Measurements from ENCODE around the gene CRAMP1. TPM values are rescaled to one million over a fixed set of nuclear protein-coding genes. Genes with fewer than 3 reads are reported as not detected.

The CRAMP1 gene
- total RNA-seq, 2 experiments from 2014 or later = 15.1 to 15.7 TPM

DNA sequence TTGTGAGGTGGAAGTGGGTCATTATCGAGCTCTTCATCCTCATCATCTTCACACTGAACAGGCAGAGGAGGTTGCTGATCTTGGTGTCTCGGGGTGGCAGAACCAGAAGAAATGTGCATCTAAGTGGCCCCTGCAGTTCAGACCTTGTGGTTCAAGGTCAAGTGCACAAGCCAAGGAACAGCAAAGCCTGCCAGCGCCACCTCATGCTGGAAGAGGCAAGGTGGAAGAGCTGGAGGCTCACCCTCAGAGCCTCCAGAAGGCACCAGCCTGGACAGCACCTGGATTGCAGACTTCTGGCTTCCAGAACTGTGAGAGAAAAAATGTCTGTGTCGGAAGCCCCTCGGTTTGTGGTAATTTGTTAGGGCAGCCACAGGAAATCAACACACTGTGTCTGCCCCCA lies 32.9 kb upstream of the CRAMP1 start:
- no peaks in the 10 kb centered on the region for H3K9me3 Mint-ChIP-seq
- H3K27ac Mint-ChIP-seq = no peak overlapping the region
- ATAC-seq = no peak
- no peak overlapping the region for H3K4me3 Mint-ChIP-seq
- intact Hi-C loops (cut with micrococcal nuclease) = no loop called here
- DNase-seq = peak; percentile 28
- no peaks in the 10 kb centered on the region for H3K4me1 Mint-ChIP-seq (ENCODE audit: low read depth)
- H3K27me3 Mint-ChIP-seq = no peaks in the 10 kb centered on the region
- CTCF ChIA-PET = no interaction called here
- H3K36me3 Mint-ChIP-seq (ENCODE audit: low read depth) = no peaks in the 10 kb centered on the region
- no peak for TF ChIP-seq CTCF (IDR thresholded peaks at IDR 0.05)
- POLR2A ChIA-PET = no interaction called here

- Mint-ChIP-seq H3K27ac (no peak overlapping the region), H3K4me1 (ENCODE audit: low read depth) (no peaks in the 10 kb centered on the region), H3K9me3 (no peaks in the 10 kb centered on the region), H3K27me3 (no peaks in the 10 kb centered on the region), H3K36me3 (ENCODE audit: low read depth) (no peaks in the 10 kb centered on the region), H3K4me3 (no peak overlapping the region)
- POLR2A ChIA-PET = no interaction called here
- intact Hi-C loops (cut with micrococcal nuclease) = no loop called here
- no peak for DNase-seq
- TF ChIP-seq CTCF (IDR thresholded peaks at IDR 0.05) = no peak
- CTCF ChIA-PET = no interaction called here
- no peak for ATAC-seq
Observed at GRCh38 chr16:1580256-1580655, 31.9 kb upstream of the CRAMP1 start.

DNA sequence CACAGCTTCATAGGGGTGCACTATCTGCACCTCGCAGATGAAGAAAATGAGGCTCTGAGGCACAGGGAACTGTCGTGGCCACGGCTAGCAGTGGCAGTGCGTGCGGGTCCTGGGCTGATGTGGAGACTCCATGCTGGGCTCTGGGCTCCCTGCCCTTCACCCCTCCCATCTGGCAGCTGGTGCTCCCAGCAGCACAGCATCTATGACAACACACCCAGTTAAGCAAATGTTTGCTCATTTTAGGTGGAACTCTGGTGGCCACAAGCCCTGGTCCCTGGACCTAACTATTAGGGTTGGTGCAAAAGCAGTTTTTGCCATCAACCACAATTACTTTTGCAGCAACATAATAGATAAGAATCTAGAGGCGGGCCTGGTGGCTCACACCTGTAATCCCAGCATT lies 31.2 kb upstream of the CRAMP1 start:
- no peaks in the 10 kb centered on the region for H3K9me3 Mint-ChIP-seq
- POLR2A ChIA-PET = no interaction called here

GRCh38 chr16:1581804-1582203 lies 30.4 kb upstream of the CRAMP1 start:
- Mint-ChIP-seq H3K27me3 (no peaks in the 10 kb centered on the region), H3K9me3 (no peaks in the 10 kb centered on the region), H3K36me3 (ENCODE audit: low read depth) (no peaks in the 10 kb centered on the region), H3K4me3 (no peak overlapping the region), H3K27ac (no peak overlapping the region), H3K4me1 (ENCODE audit: low read depth) (no peaks in the 10 kb centered on the region)
- no peak for DNase-seq
- CTCF ChIA-PET = no interaction called here
- no peak for TF ChIP-seq CTCF (IDR thresholded peaks at IDR 0.05)
- POLR2A ChIA-PET = no interaction called here
- intact Hi-C loops (cut with micrococcal nuclease) = no loop called here
- no peak for ATAC-seq

More for the DNA sequence above, 31.2 kb upstream of the CRAMP1 start:
- H3K27ac Mint-ChIP-seq = no peak overlapping the region
- intact Hi-C loops (cut with micrococcal nuclease) = no loop called here
- no peaks in the 10 kb centered on the region for H3K27me3 Mint-ChIP-seq
- DNase-seq (no peak), ATAC-seq (no peak)
- no peaks in the 10 kb centered on the region for H3K36me3 Mint-ChIP-seq (ENCODE audit: low read depth)
- no peaks in the 10 kb centered on the region for H3K4me1 Mint-ChIP-seq (ENCODE audit: low read depth)
- TF ChIP-seq CTCF (IDR thresholded peaks at IDR 0.05) = no peak
- CTCF ChIA-PET = no interaction called here
- H3K4me3 Mint-ChIP-seq = no peak overlapping the region

DNA sequence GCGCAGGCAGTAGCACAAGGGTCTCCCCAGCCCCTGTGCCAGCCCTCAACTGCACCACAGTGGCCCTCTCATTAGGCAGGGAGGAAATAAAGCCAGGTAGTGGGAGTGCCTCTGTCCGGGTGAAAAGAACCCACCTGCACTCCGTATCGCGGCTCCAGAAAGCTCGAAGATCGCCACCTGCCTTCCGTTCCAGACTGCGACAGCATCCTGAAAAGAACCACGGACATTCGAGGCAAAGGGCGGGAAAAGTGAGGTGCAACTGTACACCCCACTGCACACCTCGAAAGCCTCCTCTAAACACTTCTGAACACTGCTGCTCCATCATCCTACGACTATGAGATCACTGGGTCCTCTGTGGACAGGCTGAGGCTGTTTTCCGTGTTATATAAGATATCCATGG lies 29.0 kb upstream of the CRAMP1 start:
- intact Hi-C loops (cut with micrococcal nuclease) = no loop called here
- Mint-ChIP-seq H3K4me1 (ENCODE audit: low read depth) (no peaks in the 10 kb centered on the region), H3K9me3 (no peaks in the 10 kb centered on the region), H3K4me3 (no peak overlapping the region), H3K27me3 (no peaks in the 10 kb centered on the region), H3K27ac (no peak overlapping the region), H3K36me3 (ENCODE audit: low read depth) (no peaks in the 10 kb centered on the region)
- TF ChIP-seq CTCF (IDR thresholded peaks at IDR 0.05) = no peak
- POLR2A ChIA-PET = no interaction called here
- CTCF ChIA-PET = no interaction called here
- ATAC-seq (no peak), DNase-seq (no peak)
